Activated effector memory CD4-positive, alpha-beta T cell treated with Interleukin-2 at 50 U/mL for 16 hours (primary cell): ENCODE results near the gene ROS1.

Experiments used
- DNase-seq: peaks from one replicate; pipeline ENCODE4 v3.0.0-alpha.2; 2020

ROS1 gene

DNA sequence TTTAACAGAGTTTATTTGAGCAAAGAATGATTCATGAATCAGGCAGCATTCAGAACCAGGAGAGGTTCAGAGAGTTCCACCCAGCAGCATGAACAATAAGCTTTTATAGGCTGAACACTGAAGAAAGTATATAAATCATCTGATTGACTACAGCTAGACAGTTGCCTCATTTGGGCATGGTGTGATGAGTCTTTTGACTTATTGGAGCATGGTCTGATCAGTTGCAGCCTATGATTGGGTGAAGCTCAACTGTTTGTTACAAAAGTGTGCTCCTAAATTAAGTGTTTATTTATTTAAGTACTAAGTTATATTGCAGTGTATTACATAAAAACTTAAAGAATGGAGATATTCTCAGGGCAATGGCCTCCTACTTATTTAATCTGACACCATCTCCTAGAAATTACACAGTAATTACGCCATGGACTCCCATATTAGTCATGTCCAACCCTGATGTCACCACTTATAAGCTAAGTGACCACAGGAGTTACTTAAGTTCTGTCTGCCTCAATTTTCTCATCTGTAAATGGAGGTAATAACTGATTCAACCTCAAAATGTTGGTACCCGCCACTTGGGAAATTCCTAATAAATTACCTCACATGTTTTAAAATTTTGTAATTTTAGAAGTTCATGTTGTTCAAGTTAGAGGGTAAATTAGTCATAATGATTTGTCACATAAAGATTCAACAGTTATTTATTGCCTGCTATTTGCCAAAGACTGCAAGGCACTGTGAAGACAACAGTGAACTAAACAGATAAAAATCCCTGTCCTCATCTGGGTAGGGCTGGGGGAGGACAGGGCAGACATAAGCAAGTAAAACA is 15.2 kb upstream of the ROS1 start:
- DNase-seq = no peak

DNA sequence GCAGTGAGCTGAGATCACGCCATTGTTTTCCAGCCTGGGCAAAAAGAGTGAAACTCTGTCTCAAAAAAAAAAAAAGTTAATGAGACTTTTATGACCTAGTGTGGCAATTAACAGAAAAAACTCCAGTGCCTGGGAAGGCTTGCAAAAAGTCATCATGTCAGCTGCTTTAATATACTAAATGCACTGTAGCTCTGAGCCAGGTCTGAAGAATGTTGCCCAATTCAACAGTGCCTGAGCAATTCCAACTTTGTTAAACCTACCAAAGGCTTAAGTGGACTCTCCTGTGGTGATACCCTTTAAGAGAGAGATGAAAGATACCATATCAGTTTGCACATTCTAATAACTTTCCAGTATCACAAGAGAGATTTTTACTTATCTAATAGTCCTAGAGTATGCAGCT is 6.5 kb upstream of the ROS1 start:
- no peak for DNase-seq

DNA sequence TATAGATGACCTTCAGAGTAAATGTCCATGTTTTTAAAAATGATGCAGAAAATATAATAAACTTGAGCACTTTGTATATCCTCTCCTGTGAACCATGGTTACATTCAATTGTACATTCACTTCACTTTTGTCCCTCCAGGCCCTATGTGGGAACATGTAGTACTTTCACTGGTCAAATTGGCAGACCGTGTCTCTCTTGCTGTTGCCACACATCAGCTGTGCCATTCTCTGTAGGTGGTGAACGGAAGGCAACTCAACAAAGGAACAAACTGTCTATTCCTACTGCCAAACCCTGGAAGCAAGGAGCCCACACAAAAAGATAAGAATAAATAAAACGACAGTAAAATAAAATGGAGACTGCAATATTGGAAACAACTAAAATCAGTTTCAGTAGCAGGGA is 2.0 kb downstream of the ROS1 start:
- no peak for DNase-seq

- no peak for DNase-seq
Measured at GRCh38 chr6:117418320-117418719, 7.4 kb downstream of the ROS1 start.

DNA sequence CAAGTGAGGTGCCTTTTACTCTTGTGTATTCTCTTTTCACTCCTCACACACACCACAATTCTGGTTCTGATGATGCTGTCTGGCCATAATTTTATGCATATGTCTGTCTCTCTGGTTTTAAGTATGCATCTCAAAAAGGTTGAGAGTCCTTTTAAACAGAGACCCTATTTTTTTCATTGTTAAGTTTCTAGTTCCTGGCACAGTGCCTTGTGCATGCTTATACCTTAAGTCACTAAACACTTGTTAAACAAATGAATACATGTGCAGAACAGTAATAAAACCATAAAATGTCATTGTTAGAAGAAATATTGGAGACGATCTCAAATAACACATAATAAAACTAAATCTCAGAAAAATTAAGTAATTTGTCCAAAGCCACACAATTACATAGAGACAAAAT is 7.9 kb downstream of the ROS1 start:
- no peak for DNase-seq

DNA sequence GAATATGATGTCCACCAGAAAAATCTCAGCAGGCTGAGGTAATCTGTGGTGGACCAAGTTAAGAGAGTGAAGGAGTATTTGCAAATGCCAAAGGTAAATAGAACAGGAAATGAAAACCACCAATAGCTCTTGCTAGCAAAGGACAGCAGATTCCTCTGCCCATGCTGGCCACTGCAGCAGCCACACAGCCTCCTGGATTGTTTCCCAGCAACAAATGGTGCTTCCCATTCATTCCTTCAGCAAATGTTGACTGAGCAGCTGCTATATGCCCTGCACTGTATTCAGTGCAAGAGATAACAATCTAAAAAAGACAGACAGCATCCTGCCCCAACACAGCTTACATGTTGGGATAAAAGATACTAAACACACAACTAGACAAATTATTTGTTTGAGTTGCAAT is 11.0 kb downstream of the ROS1 start:
- no peak for DNase-seq

GRCh38 chr6:117411474-117411873 is 14.3 kb downstream of the ROS1 start:
- no peak for DNase-seq

GRCh38 chr6:117409863-117410262 is 15.9 kb downstream of the ROS1 start:
- no peak for DNase-seq

GRCh38 chr6:117409420-117409819 is 16.3 kb downstream of the ROS1 start:
- DNase-seq = no peak

DNA sequence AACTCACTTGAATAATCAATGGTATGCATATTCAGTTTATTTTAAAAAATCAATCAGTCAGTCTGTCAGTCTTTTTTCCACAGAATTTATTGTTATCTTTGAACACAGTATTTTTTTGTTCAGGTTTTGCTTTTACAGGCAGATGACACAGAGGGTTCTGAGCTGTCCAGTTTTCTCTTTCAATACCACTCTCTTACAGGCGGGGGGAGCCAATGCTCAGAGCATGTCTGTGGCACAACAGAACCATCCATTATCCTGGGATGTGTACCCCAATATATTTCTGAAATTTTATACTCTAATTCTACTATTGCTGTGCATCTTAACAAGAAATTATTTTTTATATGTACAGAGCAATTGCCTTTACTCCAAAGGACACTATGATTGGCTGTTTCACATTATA is 21.2 kb downstream of the ROS1 start:
- no peak for DNase-seq

DNA sequence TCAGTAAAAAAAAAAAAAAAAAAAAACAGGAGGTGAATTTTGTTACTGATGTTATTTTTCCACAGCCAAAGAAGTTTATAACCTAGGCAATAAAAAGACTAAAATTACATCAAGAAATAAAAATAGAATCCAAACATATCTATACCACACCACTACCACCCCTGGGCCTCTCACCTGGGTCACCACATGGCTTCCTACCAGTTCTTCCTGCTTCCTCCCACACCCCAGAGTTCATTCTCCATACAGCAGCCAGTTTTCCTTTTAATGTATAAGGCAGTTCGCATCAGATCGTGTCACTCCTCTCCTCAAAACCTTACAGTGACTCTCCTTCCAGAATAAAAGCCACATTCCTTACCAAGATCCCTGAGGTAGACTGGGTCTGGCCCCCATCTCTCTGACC is 23.9 kb downstream of the ROS1 start:
- DNase-seq = no peak

DNA sequence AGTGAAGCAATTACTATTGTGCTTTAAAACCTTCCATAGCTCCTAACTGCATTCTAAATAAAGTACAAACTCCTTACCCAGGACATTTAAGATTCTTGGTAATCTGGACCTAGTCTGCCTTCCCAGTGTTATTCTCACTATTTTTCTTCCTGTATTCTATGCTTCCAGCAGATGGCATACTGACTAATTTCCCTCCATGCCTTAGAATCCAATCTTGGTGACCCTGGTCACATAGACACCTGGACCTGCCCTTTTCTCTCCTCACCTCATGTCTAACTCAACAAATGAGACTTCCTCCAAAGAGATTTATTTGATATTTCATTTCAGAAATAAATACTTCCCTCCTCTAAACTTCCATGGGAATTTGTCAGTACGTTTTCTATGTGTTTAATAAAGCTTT is 25.8 kb downstream of the ROS1 start:
- no peak for DNase-seq

DNA sequence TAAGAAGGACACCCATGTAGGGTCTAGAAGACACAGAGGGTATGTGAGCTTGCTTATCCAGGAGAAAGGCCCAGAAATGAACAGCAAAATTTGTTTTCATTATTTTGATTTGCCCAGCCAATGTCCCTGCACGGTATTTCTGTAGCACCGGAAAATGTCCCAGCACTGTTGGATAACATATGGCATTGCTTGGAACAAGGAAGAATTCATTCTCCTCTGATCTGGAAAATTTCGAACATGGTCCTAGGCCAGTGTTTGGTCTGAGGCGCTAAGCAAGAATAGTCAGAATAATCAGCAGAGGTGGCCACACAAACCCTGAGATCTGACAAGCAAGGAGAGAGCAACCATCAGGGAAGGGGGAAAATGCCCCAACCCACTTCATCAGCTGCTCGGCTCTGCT is 26.6 kb downstream of the ROS1 start:
- DNase-seq = no peak

GRCh38 chr6:117397536-117398227 is 28.1 kb downstream of the ROS1 start:
- DNase-seq = no peak

- DNase-seq = no peak
Measured at GRCh38 chr6:117396228-117396627, 29.5 kb downstream of the ROS1 start.

- no peak for DNase-seq
Measured at GRCh38 chr6:117395164-117395563, 30.6 kb downstream of the ROS1 start.

GRCh38 chr6:117393045-117393444 is 32.7 kb downstream of the ROS1 start:
- no peak for DNase-seq

DNA sequence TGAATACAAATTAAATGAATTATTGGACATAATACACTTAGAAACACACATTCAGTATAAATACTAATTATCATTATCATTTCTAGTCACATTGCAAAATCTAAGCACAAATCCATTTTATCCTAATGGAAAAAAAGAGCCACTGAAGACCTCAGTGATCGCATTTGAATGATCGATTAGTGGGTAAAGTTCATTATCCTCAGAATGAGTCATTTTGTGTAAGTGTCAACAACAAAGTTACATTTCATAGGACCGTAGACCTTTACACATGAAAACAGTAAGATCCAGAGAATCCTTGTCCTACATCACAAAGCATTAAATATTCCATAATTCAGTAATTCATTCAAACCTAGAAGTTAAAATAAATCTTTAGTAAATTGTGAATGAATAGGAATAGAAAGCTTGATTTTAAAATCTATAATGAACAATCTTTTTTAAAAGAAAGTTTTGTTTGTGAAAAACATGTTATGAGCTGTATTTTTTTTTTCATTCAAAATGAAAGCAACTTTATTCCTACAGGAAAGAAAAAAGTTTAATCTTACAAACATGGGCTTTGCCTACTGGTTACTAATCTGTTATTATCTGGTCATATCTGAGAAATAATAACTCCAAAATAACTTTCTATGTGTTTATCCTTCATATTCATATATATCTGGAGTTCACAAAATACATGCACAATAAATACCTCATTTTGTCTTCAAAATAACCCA is 33.7 kb downstream of the ROS1 start:
- no peak for DNase-seq

DNA sequence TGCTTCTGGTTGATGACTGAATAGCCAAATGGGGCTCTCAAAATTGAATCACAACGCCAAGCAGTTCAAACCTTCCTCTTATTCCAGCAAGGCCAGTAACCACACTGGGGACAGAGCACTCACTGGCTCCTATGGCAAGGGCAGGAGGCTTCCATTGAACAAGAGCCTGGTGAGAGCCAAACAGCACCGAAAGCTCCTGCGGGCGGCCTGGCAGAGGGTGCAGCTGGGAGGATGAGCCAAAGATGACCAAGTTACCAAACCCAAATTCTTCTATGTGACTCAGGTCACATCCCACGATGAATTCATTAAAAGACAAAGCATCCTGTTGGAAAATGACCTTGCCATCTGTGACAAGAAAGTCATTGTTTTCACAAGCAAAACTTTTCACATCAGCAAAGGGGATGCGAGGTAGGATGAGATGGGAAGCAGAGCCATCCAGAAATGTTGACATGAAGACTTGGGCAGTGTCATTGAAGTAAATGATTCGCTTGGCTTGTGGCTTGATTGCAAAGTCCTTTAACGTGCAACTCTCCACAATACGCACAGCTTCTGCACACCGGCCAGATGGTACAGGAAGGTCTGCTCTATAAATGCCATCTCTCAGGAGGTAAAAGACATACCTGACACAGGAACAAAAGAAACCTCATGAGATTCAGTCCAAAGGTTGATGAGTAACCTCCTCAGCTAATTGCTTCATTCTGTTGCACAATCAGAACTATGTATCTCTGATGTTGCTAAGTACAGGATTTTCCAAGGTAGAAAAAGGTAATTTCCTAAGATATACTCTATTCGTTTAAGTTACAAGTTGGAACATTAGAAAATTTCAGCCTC is 36.3 kb downstream of the ROS1 start:
- no peak for DNase-seq

DNA sequence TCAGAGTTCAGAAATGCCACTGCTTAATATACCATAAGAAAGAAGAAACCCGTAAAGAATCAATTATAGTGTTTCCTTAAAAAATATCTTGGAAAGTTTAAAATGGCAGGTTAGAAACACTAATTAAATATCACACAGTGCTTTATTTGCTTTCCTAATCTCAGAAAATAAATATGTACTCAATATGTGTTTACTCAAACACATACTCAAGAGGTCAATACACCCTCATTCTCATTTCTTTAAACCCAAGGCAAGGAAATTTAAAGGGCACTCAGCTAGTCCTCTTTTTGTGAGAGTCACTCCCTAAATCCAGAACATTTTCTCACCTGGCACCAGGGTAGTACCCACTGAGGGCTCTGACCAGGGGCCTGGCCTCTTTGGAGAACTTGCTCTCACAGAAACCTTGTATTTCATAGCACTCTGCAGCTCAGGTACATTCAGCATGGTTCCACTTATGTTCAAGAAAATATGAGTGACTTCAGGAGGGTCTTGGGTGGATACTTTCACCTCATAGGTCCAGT is 38.2 kb downstream of the ROS1 start:
- DNase-seq = no peak

DNA sequence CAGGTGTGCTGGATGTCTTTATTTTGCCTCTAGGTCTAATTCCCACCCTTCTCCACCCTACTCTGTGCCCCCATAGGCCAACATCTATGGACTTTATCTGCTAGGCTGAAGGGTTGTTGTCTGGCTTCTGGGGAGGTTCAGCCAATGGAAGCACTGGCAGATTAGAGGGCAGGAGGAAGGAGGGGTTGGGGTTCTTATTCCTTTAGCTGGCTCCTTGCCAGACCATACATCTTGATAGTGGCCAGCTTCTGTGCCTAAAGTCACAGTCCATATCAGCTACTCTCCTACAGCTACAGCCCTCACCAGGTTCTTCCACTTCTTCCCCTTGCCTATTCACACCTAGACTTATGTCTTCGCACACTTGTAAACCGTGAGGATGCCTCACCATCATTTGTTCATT is 41.1 kb downstream of the ROS1 start:
- no peak for DNase-seq

GRCh38 chr6:117381749-117382148 is 44.0 kb downstream of the ROS1 start:
- DNase-seq = no peak

DNA sequence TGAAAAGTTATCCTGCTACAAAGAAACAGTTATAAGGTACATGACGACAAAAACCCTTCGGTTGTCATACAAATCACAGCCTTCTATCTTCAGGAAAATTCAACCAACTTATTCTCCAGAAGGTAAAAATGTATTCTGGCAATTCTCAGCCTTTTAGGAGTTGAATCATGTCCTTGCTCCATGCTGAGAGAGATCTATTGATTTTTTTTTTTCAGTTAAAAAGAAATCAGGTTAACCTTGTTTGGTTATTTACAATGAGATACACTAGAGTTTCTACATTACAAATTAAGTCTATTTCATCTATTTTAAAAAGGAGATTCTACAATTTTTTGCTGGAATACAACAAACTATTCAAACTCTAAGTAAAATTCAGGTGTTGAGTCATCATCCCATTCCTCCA is 45.4 kb downstream of the ROS1 start:
- DNase-seq = no peak
